Measurements from ENCODE around the gene OR51I2.

Gene OR51I2, protein sequence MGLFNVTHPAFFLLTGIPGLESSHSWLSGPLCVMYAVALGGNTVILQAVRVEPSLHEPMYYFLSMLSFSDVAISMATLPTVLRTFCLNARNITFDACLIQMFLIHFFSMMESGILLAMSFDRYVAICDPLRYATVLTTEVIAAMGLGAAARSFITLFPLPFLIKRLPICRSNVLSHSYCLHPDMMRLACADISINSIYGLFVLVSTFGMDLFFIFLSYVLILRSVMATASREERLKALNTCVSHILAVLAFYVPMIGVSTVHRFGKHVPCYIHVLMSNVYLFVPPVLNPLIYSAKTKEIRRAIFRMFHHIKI

GRCh38 chr11:5449023-5449422 is at the start of gene OR51I2:
Gene OR51I2, plus strand, starts transcription at chr11:5449323. Its CDS starts 4,166 bp downstream, at chr11:5453489.
- no peak for DNase-seq (ENCODE audit: low read depth)

DNA sequence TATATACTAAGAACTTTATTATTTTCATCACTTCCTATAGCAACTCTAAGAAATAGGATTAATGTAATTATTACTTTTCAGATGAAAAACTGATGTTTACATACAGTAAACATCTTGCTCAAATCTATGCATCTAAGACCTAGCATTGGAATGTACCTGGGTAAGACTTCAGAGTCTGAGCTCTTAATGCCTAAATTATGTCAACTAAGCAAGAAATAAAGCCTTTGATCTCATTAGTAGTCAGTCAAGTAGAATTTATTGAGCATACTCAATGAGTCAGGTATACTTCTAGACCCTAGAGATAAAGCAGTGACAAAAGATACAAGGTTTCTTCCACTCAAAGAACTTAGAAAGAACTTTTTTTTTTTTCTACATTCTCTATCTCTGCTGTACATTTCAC is 44.0 kb upstream of the OR51I2 start:
- DNase-seq (ENCODE audit: low read depth), result no peak

DNA sequence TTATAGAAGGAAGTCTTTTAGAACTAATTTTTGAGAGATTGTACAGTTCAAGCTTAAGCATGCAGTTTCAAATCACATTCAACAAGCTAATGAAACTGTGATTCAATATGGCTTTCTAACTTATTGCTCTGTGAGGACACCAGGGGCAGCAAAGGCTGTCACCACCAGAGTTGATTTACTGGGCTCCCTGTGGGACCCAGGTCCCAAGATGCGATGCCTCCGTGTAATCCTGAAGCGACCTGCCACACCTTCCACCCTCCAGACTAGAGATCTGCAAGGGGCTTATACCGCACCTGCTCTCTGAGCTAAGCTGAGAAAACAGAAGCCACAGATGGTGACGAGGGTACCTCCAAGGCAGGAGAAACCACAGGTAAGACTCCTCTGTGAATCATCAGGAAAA is 28.1 kb upstream of the OR51I2 start:
- no peak for DNase-seq (ENCODE audit: low read depth)

DNA sequence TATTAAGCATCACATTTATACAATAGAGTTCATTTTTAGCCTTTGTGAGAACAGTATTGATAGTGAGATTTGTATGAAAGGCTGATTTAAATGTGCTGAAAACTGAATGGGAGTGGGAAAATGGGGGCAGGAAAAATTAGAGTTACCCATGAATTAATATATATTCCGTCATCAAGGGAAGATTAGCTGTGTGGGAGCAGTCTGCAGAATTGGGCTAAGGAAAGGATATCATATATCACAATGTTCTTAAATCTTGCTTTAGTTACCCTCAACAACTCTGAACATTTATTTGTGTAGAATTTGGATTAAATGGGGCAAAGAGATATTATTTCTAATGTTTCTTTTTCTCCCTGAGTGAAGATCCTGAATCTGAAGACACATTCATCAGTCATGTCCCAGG is 27.3 kb upstream of the OR51I2 start, which contains the start of gene OR51Q1:
TSS of gene OR51Q1 (plus strand) at position 301 of the 400 bp plus-strand sequence. CDS start at position 391, 90 bp downstream.
- DNase-seq (ENCODE audit: low read depth), result no peak

- no peak for DNase-seq (ENCODE audit: low read depth)
These were observed 26.0 kb upstream of the OR51I2 start for GRCh38 chr11:5423131-5423530.

DNA sequence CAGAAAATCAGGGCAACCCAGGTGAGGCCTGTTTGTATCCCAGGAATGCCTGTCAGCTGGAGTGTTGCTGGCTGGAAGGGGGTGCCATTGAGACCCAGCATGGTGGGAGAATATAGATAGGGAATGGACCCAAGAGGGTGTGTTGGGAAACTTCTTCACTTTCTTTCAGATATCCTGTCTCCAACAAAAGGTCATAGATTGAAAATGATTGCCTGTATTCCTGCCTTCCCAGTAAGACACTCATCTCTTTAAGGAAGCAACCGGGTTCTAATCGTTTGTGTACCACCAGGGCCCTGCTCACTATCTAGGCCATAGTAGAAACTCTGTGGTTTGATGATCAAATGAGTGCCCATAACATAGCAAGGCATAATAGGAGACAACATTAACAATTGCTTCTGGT is 7.7 kb upstream of the OR51I2 start, which contains the start of gene OR51I1:
TSS of gene OR51I1 (minus strand) at position 101 of the 400 bp plus-strand sequence. CDS start at position 101, 0 bp downstream.
- no peak for DNase-seq (ENCODE audit: low read depth)

DNA sequence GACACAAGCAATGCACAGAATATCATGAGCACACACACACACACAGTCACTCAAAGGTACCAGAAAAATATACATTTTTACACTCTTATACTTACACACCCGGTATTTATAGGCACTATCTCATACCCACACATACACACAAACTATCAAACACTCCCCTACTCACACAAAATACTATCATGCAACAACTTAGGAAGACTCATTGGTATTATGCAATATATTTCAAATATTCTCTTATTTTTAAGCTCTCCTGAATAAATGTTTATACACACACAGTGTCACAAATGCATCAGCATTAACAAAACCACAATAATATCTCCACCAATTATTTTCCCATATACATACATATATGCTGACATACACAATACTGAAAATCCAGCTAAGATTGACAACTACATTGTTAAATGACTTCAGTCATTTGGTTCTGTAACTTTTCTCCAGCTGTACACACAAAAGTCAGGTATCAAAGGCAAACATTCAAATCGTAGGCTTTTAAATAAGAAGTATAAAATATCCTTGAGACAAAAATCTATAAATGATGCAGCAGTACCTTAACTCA is 5.2 kb upstream of the OR51I2 start:
- no peak for DNase-seq (ENCODE audit: low read depth)

GRCh38 chr11:5449432-5449831 is 309 bp downstream of the OR51I2 start:
- no peak for DNase-seq (ENCODE audit: low read depth)

DNA sequence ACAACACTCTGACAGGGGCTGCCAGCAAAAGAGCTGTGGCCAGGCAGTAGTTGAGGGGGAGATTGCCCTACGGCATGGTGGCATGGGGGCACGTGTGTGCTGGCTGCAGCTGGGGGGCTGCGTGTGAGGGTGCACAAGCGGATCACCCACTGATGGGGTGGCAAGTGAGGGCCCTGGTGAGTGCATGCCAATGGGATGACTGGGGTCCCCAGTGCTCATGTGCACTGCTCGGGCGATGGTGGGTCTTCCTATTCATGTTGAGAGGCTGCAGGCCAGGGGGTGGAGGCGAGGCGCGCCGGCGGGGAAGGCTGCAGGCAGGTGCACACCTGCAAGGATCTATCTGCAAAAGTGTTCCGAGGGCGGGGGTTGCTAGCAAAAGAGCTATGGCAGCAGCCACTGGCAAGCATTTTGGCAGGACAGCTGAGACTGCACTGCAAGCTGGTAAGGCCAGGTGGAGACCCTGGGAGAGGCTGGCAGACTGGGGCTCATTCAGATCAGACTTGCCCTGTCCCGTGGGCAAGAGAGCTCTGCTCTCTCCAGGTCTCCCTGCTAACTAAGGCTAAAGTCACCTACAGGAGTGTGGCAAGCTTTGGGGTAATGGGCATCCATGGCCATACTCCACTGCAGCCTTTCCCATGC is 12.0 kb downstream of the OR51I2 start:
- DNase-seq (ENCODE audit: low read depth), result no peak

- no peak for DNase-seq (ENCODE audit: low read depth)
These were observed 18.4 kb downstream of the OR51I2 start for GRCh38 chr11:5467527-5467926.

- no peak for DNase-seq (ENCODE audit: low read depth)
These were observed 24.8 kb downstream of the OR51I2 start for GRCh38 chr11:5473921-5474320.

GRCh38 chr11:5476186-5476819 is 27.2 kb downstream of the OR51I2 start:
- peak; percentile 18 for DNase-seq (ENCODE audit: low read depth)

DNA sequence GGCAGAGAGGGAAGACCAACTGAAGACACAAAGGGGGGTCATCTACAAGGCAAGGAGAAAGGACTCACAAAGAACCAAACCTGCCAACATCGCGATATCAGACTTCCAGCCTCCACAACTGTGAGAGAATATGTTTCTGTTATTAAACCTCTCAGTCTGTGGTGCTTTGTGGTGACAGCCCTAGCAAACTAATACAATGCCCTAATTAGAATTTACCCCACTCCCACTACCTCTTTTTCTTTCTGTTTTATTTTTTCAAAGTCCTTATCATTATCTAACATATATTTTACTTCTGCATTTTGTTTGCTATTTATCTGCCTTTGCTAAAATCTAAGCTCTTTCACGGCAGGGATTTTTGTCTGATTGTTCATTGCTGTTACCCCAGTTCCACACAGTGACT is 36.9 kb downstream of the OR51I2 start:
- DNase-seq (ENCODE audit: low read depth), result no peak

- no peak for DNase-seq (ENCODE audit: low read depth)
These were observed 37.3 kb downstream of the OR51I2 start for GRCh38 chr11:5486421-5486820.

- DNase-seq (ENCODE audit: low read depth), result no peak
These were observed 39.3 kb downstream of the OR51I2 start, which contains the start of gene OR52D1 for GRCh38 chr11:5488385-5488784. Gene OR52D1, plus strand, starts transcription at chr11:5488685. Its CDS starts 22 bp downstream, at chr11:5488707.

DNA sequence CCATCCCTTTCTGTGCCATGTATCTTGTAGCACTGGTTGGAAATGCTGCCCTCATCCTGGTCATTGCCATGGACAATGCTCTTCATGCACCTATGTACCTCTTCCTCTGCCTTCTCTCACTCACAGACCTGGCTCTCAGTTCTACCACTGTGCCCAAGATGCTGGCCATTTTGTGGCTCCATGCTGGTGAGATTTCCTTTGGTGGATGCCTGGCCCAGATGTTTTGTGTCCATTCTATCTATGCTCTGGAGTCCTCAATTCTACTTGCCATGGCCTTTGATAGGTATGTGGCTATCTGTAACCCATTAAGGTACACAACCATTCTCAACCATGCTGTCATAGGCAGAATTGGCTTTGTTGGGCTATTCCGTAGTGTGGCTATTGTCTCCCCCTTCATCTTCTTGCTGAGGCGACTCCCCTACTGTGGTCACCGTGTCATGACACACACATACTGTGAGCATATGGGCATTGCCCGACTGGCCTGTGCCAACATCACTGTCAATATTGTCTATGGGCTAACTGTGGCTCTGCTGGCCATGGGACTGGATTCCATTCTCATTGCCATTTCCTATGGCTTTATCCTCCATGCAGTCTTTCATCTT is 39.8 kb downstream of the OR51I2 start:
- no peak for DNase-seq (ENCODE audit: low read depth)

DNA sequence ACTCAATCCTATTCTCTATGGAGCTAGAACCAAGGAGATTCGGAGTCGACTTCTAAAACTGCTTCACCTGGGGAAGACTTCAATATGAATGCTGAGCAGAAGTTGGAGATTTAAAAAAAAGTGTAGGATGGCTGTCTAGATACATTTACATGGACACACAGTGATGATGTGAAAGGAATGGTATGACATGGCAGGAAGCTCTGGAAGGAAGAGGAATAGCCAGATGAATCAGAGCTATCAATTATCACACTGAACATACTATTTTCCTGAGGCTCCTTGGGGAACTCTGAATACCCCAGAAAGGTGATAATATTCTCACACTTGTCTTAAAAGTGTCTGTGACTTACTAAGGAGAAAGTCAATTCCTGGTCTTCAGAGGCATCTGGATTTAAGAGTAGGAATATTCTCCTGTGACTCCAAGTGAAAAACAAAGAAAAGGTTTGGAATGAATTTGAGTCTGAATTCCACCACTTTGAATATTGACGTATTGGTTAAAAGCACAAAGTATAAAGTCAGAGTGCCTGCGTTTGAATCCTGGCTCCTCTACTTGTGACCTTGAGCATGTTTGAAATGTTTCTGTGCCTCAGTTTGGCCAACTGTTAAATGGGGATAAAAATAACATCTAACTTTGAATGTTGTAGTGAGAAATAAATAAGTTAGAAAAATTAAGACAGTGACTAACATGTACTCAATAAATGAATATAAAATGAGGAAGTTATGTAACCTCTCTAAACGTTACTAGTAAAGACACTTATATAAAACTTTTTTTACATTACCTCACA is 40.6 kb downstream of the OR51I2 start:
- peak; percentile 6 for DNase-seq (ENCODE audit: low read depth)

DNA sequence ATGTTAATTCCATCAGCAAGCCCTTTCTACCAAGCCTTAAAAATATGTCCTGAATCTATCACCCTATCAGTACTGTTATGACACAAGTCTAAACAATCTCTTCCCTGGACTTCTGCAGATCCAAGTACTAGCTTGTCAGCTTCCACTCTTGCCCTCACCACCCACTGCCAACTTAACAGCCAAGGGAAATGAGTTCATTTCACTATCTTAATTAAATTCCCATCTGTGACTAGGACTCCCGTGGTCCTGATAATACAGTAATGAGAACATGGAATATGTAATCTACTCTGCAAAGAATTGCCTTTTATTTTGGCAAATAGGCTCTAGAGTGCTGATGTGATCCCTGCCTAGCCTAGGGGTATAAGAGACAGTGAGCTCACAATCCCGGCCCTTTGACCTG is 50.5 kb downstream of the OR51I2 start:
- no peak for DNase-seq (ENCODE audit: low read depth)

DNA sequence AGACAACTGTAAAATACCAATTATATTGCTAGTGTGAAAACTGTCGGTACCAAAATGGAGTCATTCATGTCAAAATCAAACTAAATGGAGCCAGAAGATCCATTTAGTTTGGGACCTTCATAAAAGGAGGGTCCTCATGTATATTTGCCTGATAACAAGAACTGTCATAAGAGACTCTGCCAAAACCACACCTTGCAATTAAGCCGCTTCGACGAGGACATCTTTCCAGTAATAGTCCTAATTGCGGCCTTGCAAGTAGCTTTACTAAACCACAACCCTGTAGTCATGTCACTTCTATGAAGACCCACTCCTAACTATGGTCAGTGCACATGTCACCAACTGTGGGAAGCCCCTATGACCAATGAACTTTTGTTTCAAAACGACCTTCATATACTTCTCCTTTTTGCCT is 51.3 kb downstream of the OR51I2 start:
- no peak for DNase-seq (ENCODE audit: low read depth)

- DNase-seq (ENCODE audit: low read depth), result no peak
These were observed 55.3 kb downstream of the OR51I2 start for GRCh38 chr11:5504403-5504921.

Measured in GM04504 (cell line).